Measurements from ENCODE around the gene GINS1. TPM values are rescaled to one million over a fixed set of nuclear protein-coding genes. Genes with fewer than 3 reads are reported as not detected.

Gene GINS1
- total RNA-seq: 0.88 and 1.2 TPM in 2 replicates

DNA sequence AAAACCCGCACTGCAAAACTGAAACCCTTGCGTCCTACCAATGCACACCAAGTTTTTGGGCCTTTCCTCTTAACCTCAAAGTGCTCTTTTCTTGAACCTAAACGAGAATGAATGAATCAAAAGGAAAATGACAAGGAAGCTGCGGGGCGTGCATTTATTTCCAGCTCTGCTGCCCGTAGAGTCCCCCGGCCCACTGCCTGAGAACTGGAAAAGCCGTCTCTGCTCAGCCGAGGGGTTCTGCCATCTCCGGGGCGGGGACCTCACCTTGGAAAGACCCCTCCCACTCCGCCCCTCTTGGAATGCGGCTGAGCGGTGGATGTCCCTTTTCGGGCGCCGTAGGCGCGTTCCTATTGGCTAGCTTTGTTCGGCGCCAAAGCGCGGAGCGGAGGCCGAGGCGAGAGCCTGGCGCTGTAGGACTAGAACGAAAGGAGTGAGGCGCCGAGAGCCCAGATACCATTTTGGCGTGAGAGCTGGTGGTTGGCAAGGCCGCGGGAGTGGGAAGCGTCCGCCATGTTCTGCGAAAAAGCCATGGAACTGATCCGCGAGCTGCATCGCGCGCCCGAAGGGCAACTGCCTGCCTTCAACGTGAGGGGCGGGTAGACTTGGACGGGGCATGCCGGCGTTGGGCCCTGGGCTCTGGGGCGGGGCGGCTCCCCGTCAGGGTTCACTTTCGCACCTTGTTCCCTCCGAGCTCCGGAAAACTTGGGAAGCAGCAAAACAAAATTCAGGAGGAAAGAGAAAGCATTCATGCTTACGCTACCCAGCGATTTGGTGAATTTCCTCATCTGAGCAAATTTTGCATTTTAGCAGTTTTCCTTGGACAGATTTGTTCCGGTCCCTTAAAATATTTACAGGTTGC is at the start of gene GINS1:
Gene GINS1 (plus strand): TSS at position 363 of the 859 bp plus-strand sequence. CDS start 148 bp downstream, at position 511.

DNA sequence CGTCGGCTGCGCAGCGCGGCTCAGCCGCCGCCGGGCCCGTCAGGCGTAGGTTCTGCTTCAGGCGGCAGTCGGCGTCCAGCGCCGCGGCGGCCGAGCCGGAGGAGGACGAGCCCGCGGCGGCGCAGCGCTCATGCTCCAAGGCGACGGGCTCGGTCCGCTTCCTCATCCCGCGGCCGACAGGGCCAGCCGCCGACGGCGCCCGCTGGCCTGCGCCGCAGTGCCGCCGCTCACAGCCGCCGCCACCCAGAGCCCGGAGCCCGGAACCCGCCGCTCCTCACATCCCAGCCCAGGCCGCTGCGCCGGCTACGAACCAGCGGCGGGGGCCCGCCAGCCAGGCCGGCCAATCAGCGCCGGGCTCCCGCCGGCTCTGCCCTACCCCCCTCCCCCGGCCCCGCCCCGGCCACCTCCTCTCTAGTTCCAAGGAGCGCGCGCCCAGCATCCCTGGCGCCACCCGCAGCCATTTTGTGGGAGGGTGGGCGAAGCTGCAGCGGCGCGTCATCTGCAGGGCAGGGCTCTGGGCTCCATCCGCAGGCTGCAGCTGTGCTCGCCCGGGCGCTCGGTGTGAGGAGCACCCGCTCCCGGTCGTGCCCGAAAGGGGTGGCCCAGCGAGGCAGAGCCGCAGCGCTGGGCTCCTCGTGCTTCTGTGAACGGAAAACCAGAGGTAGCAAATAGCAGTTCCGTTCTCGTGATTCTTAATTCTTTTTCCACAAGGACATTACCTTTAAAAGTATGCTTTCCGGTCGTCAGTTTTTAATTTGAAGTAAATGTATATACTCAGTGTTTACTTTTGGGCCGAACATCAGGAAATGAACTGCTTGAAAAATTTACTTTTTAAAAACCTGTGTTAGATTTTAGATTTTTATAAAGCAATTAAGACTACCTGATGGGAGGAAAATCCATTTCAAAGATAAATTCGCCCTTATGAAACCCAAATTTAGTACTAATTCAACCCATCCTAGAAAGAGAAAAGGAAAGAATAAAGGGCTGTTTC is 16.6 kb upstream of the GINS1 start, which contains the start of gene ABHD12:
Gene ABHD12 (minus strand): TSS at position 298 of the 991 bp plus-strand sequence. CDS start 132 bp downstream, at position 166.

Other genes starting within 250 kb of the GINS1 start
- 26.2 and 30.8 TPM in 2 replicates for gene ENTPD6, start 212.0 kb upstream of the GINS1 start, total RNA-seq
- gene PYGB, start 159.6 kb upstream of the GINS1 start, total RNA-seq: 102 and 105 TPM in 2 replicates
- gene ABHD12, start 16.8 kb upstream of the GINS1 start, total RNA-seq: 19.6 and 24.9 TPM in 2 replicates
- gene NINL, start 177.9 kb downstream of the GINS1 start, total RNA-seq: 5.7 and 9.4 TPM in 2 replicates
- gene NANP, start 216.3 kb downstream of the GINS1 start, total RNA-seq: 4.1 and 5.1 TPM in 2 replicates